Ammon's horn (tissue), 1 donor: Measurements from ENCODE around the gene SLC1A2.

Experiments used
- DNase-seq: peaks from one replicate; pipeline ENCODE4 v3.0.0-alpha.2; 2016; ENCODE audit warnings: low spot score

SLC1A2 gene

DNA sequence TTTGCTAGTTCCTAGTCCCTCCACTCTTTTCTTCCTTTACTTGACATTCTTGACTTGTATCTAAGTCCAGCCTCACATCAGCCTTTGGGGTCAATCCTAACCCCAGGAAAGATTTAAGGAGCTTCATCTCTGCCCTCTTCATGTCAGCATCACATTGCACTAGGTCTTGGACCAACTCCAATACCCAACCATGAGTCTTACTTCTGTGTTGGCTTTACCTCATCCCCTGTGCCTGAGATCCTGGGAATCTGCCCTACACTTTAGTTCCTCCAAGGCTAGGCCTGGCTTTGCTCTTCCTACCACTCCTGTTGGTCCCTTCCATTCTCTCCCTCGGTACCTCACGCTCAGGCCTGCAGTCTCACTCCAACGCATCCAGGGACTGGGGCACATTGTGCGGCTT, 117.0 kb downstream of the SLC1A2 start:
- no peak for DNase-seq

DNA sequence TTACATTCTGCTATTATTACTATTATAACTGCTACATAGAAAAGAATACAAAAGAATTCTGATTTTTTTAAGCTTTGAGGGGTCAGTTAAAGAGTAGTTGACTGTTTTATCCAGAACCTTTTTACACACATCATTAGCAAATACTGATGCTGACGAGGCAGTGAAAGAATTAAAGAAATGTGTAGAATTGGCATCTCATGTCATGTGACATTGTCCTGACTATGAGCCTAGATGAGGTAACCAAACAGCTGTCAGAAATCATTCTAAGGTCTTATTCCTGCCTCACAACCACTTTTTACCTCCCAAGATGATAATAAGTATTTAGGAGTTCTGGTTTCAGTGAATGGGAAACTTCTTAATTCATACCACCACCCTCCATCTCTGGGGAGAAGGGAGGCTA, 121.0 kb downstream of the SLC1A2 start:
- DNase-seq: no peak

DNA sequence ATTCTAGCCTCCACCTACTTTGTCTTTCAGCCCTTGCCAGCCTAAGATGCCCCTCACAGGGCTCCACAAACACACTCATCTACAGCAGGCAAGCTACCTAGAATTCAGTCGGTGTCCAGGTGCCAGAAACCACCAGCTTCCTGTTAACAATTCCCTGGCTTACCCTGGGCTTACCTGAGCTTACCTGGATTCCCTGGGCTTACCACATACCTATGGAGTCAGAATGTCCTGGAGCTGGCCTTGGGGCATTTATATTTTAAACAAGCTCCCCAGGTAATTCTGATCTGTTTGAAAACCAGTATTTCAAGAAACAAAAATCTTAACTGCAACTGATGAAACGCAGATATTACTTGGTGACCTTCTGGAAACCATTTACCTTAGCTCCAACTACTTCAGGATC, 123.6 kb downstream of the SLC1A2 start:
- DNase-seq: no peak

DNA sequence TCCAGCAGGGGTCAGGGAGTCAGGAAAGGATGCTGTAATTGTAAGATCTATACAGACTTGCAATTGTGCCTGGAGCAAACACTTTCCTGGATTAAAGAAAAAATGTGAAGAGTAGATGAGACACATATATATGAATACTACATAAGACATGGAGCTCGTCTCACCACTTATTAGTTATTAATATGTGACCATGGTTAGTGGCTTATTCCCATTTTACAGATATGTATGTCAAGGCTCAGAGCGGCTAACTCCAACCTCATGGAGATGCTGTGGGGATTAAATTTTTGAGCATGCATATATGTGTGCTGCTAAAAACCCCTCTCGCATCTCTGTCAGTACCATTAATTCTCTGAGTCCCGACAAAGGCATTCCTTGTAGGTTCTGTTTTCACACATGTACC, 125.7 kb downstream of the SLC1A2 start:
- no peak for DNase-seq

DNA sequence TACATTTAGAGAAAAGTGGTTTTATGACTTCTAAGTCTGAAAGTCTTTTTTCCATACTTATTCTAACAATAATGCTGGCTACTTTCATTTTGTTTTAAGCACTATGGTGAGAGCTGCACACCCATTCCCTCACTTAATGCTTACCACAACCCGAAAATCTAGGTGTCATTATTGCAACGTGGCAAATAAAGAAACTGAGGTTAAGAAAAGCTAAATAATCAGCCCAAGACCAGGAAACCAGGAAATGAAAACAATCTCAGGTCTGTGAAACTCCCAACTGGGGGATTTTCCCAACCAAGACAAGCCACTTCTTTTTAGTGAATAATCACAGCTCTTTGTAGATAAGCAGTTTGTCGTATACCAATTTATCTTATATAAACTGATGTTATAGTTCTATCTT, 126.3 kb downstream of the SLC1A2 start:
- no peak for DNase-seq

DNA sequence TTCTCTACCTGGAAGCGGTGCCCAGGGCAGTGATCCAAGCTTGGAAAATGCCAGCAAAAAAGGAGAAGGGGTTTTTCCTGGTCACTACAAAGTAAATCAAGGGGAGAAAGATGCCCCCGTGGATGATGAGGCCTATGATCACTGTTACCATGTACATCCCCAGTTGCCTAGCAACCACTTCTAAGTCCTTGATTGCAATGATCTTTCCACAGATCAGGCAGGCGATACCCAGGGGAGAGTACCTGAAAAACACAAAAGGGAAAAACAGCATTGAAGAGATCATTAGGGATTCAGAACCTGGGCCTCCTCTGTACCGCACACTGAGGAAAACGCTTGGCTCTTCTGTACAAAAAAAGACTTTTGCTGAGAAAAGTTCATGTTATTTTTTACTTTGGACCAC, 127.1 kb downstream of the SLC1A2 start:
- DNase-seq: no peak

DNA sequence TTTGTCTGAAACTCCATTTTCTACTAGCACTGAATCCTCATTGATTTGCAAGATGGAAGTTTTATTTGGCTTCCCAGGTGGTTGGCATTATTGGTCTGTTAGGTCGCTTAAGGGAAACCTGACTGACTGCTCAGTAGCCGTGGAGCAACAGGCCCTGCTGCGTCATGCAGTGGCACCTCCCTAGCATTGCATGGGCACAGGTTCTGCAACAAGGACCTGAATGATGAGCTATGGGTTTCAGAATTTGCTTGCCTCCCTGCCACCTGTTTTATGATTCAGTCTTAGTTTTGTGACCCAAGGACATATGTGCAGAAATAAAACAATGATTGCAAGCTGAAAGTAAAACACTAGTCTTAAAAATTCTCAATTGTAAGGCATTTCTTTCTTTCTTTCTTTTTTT, 128.5 kb downstream of the SLC1A2 start:
- no peak for DNase-seq

DNA sequence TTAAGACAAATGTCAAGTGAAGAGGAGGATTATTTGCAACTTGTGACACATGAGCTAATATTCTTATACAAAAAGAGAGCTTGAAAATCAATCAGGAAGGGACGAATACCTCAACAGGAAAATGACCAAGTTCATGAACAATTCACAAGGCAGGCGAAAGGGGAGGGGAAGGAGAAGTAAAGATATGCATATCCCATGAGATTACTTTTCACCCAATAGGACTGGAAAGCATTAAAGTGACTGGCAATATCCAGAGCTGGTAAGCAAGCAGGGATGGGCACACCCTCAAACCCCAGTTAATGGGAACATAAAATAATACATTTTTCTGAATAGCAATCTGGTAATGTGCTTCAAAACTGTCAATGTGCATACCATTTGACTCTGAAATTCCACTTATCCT, 129.5 kb downstream of the SLC1A2 start:
- DNase-seq: no peak

DNA sequence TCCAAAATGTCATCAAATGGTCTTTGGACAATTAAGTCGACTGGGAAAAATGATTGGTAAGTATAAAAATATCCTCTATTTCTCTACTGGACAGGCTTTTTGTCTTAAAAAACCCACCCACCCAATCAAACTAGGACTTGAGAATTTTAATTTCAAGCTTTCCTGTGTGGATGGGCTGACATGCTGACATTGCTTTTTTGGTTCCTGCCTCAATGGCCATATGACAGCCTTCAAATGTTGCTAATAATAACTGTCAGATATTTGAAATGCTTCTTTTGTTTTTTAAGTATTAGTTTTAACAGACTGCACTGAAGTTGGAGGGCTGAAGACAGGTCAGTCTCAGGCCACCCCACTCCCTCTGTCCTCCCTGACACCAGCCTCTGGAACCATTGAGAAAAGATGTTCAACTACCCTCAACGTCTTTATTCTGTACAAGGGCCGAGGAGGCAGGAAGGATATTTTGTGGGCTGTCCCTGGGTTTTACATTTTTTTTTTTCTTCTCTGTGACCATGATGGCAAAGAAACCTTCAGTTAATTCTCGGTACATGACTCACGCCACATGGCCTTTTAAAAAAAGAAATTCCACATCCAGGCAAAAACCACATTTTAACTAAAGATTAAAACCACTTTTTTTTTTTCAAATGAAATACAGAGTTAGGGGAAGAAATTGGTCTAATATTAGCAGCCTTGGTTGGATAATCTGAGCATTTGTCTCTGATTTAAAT, 130.4 kb downstream of the SLC1A2 start:
- DNase-seq: no peak

DNA sequence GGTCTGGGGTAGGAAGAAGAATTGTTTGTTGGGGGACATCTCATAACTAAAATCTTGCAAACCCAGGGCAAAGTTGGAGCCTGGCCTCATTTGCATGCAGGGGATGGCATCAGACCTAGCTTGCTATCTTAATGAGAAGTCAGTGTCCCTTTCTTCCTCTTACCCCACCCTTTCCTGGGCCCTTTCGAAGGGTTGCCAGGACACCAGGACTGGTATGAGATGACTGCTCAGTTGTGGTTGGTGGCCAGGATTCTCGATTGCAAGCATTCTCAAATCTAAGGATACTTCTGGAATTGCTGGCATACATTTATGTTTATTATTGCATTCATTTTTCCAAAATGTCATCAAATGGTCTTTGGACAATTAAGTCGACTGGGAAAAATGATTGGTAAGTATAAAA, 131.0 kb downstream of the SLC1A2 start:
- DNase-seq: no peak

DNA sequence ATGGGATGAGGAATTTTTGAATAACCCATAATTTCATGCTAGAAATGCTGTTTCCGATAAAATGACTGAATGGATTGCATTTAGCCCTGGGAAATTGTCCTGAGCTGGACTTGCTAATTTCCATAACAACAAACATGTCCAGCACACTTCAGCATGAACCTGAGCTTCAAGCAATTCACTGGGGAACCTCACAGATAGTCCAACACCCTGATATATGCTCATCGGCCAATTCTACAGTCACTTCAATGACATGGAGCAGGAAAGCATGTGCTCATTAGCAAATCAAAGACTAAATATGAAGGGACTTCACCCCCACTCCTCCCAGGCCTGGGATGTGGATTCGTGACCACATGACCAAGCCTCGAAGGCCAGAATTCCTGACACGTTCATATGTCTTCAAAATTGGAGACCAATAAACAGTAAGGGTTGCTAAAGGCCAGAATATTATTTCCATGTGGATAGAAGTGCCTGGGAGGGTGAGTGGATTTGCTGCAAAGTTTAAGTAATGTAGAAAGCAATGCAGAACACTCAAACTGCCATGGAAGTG, 131.9 kb downstream of the SLC1A2 start:
- no peak for DNase-seq

DNA sequence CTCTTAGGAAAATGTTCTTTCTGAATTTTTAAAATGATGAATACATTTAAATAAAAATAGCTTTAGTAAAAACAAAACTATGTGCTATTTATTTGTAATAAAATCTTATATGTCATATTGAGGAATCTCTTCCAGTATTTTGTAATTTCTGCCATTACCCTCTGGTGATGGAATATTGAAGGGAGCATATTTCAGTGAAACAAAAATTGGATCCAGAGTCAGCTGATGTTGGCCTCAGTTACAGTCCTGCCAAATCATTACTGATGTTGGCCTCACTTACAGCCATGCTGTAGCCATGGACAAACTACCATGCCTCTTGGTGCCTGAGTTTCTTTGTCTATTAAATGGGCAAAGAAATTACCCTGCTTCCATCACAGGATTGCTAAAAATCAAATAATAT, 133.2 kb downstream of the SLC1A2 start:
- DNase-seq: no peak

DNA sequence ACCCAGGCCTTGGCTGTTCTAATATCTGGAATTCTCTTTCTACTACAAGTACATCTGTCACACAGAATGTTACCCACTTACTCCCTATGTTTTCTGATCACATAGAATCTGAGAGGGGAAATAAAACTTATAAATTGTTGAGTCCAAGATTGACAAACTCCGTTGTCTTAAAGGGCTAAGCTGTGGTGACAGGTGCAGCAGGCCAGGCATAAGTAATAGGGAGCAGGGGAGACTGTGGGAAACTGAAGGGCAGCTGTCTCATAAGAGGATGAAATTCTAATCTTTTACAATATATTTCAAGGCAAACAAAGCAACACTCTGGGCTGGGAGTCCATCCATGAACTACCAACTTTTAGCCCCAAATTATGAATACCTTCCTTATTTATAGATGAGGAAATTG, 133.9 kb downstream of the SLC1A2 start:
- no peak for DNase-seq

DNA sequence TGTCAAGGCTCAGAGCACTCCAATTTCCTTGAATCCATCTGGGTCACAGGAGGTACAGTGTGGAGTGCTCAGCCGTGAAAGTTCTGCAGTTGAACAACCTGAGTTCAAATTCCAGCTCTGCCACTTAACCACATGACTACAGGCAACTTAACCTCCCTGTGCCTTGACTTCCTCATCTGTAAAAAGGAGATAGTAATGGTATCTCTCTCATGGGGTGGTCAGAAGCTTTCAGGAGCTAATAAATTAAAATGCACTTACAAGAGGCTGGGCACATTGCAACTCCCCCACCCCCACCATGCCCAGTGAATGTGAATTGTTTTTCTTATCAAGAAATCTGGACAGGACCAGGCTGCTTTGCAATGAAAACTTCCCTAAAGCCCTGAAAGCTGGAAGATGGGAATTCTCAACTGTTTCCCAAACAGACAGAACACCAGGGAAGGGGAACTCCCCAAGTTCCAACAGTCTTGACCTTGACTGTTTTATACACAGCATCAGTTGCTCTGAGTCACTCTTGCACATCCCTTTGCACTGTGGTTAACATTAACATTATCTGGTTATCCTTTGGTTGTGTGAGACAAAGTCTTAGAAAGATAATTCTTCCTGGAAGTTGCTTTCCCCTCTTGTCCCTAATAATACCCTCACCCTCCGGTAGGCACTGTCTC, 137.0 kb downstream of the SLC1A2 start:
- no peak for DNase-seq

DNA sequence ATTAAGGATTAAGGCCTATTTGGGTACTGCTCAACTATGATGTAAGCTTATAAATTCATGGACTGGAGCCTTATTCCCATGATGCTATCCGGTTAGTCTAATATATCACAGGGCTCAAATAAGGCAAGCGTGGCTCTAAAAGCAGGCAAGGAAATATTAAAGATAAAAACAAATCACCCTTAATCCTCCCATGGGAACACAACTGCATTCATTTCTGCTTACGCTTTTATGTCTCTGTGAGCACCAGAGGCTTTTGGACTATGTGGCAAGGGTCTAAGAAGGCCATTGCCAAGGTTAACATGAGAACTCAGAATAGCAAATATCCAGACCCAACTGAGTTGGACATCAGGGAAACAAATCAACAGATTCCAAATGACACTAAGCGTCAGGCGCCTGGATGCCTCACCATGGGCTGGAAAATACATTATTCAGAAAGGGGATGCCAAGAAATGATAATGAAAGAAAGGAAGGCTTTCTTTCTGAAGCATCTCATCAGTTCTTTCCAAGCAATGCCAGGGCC, 138.1 kb downstream of the SLC1A2 start:
- no peak for DNase-seq

DNA sequence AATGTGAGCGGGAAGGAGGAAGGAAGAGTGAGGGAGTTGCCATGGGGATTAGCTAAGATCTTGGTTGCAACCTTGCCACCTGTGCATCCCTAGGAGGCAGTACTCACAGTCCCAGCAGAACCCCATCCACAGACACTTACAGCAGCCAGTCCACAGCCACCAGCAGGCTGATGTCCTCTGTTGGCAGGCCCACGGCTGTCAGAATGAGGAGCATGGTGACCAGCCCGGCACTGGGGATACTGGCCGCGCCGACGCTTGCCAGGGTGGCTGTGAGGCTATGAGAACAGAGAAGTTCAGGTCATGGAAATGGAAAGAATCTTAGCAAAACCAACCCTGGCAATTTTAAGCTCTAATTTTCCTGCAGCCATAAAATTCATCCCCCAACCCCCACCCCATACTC, 138.6 kb downstream of the SLC1A2 start:
- DNase-seq: no peak

DNA sequence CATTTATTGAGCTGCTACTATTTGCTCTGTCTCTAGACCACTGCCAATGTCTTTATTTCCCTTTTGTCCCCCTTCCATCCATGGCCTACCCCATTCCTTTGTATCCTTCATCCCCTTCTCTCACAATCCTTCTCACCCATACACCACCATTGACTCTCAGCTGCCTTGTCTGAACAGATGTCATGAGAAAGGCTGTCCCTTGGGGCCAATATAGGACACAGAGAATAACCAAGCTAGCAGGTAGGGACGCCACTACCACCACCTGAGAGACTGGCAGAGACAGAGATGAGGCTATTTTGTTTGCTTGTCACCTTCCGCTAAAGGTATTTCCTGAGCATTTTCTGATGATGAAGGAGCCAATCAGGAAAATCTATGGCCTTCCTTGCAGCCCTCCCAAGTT, 141.5 kb downstream of the SLC1A2 start:
- DNase-seq: no peak

DNA sequence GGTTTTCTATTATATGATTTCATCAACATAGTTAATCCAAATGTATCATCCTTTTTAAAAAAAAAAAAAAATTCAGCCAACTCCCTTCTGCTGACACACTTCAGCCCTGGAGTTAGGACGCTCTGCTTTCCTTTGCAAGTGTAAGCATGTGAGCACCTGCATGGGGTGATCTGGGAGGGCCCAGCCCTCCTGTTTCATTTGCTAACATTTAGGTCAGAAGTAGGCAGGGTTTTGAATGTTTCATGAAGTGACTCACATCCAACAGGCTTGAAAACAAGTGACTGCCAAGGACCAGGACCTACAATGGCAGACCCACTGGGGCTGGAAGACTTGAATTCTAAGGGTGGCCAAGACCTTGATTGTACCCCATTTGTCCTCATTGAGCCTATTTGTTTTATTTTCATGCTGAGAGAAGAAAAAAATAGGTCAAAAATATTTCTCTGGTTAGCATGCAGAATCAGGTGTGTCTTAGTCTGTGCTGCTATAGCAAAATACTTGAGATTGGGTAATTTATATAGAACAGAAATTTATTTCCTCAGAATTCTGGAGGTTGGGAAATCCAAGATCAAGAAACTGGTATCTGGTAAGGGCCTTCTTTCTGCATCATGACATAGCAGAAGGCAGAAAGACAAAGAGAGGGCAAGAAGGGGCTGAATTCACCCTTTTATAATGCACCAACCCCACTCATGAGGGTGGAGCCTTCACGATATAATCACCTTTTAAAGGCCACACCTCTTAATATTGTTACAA, 142.8 kb downstream of the SLC1A2 start:
- DNase-seq: peak; percentile 69

DNA sequence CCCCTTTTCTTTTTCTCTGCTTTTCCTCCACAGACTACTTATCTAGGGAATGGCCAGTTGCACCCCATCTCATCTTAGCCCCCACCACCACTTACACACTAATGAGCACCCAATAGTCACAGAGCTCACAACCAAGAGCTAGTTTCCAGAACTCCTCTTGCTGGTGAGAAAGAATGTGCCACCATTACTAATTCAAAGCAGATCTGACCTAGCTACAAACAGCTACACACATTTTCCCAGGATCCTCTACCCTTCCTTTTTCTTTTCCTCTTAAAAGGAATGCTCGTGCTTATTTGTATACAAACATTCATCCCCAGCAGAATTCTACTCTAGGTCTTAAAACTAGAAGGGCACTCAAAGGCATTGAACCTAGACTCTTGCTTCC, 143.6 kb downstream of the SLC1A2 start:
- DNase-seq: peak; percentile 59

DNA sequence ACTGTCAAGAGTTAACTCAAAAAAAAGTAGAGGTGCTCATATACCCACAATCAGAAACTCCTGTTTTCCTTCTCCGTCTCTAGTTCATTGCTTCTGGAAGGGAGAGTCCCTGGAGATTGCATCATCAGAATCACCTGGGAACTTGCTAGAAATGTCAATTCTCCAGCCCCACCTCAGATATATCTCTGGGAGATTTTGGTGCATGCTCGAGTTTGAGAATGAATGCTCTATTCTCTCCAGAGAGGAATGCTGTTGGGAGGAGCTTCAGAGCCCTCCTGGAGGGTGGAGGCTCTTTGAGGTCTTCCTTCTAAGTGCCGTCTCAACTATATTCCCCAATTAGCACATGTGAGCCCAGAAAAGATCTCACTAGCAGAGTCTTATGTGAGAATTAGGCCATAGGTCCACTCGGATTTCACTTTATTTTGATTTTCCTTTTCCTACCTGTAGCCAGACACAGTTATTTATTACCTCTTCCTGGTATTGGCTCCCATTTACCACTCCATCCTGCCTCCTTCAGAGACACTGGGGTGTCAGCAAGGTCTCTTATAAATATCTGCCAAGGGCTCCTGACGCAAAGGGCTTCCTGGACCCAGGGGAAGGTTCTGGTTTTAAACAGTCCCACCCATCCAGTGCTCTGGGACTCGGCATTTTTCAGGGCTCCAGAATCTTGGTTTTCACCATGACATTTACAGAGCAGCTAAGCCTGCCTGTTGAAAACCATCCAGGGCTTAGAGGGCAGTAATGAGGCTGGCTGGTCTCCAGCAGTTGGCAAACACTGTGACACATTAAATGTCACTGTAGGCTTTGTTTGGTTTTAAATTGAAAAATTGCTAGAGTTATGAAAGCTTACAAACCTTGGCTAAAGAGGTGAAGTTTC, 144.2 kb downstream of the SLC1A2 start:
- DNase-seq: peak; percentile 64

DNA sequence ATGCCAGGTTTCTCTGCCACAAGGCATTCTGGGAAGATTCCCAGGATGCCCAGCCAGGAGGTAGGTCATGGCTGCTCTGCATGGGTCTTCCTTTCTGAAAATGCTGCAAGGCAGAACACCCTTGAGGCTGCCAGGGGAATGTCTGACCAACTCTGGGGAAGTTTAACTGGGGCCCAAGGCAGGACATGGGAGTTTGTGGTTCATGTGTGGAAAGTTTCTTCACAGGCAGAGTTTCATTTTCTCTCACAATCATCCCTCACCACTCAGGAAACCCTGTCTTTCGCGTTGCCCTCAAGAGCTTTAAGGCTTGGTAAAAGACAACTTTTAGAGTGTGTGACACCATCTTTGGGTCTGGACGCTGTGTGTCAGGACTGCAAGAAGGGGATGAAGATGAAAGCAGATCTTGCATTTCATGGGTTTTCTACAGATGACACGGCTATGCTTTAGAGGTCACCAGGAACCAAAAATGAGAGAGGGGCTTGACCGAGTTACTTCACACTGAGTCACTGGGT, 146.9 kb downstream of the SLC1A2 start:
- DNase-seq: peak; percentile 58

DNA sequence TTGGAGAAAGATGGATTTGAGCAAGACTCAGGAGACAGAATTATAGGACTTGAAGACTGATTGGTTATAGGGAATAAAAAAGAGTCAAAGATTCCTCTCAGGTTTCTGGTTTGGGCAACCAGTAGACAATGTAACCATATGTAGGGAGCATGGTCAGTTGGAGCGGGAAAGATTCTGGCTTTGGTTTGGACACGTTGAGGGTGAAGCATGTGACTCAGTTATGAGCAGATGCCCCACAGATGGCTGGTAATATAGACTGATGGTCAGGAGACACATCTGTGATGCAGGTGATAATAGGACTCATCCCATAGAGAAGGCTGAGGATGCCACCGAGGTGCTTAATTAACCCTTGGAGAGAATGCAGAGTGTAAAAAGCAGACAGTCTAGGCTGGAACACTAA, 148.3 kb downstream of the SLC1A2 start:
- no peak for DNase-seq
